Prostate gland (tissue), 2 donors: ENCODE results near the gene PERP.

ENCODE experiments used
- POLR2A ChIP-seq: fragments of 450-650 bp; IDR thresholded peaks from one replicate; pipeline ENCODE4 v1.6.1; 2016; ENCODE audit warnings: antibody characterized with exemption, mild to moderate bottlenecking
- POLR2AphosphoS5 ChIP-seq: sonication (generic); formaldehyde crosslinking; IDR thresholded peaks from one replicate; pipeline ENCODE4 v1.6.1; 2017; ENCODE audit warnings: antibody characterized with exemption
- TF ChIP-seq, protein P1 (sequence below), 4 experiments: fragments of 200-600 bp in 2 of 4; fragments of 450-650 bp in 2 of 4; sonication (generic) in 2 of 4; IDR thresholded peaks; 1 replicate in 3 of 4; 2 replicates in 1 of 4; pipeline ENCODE4 v1.5.1; 2016 to 2019; ENCODE audit warnings: antibody characterized with exemption in 4 of 4, mild to moderate bottlenecking in 2 of 4, moderate library complexity in 2 of 4

DNA sequence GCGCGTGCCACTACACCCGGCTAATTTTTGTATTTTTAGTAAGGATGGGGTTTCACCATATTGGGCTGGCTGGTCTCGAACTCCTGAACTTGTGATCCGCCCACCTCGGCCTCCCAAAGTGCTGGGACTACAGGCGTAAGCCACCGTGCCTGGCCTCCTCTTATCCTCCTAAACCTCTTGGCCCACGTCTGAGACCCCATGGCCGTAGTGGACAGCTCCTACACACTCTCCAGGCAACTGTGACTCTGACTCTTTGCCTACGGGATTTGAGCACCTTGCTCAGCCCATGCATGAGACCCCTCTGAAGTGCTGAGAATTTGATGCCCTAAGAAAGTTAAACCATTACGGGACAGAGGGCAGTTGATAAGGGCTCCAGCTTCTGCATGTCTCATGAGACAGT, 25.0 kb downstream of the PERP start:
- TF ChIP-seq POLR2A (no peak), POLR2AphosphoS5 (no peak)
- TF ChIP-seq, protein P1, sequence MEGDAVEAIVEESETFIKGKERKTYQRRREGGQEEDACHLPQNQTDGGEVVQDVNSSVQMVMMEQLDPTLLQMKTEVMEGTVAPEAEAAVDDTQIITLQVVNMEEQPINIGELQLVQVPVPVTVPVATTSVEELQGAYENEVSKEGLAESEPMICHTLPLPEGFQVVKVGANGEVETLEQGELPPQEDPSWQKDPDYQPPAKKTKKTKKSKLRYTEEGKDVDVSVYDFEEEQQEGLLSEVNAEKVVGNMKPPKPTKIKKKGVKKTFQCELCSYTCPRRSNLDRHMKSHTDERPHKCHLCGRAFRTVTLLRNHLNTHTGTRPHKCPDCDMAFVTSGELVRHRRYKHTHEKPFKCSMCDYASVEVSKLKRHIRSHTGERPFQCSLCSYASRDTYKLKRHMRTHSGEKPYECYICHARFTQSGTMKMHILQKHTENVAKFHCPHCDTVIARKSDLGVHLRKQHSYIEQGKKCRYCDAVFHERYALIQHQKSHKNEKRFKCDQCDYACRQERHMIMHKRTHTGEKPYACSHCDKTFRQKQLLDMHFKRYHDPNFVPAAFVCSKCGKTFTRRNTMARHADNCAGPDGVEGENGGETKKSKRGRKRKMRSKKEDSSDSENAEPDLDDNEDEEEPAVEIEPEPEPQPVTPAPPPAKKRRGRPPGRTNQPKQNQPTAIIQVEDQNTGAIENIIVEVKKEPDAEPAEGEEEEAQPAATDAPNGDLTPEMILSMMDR (IDR thresholded peaks at IDR 0.05): no peak
